Left kidney (tissue), 2 donors: ENCODE results near the gene GANAB. TPM values are rescaled to one million over a fixed set of nuclear protein-coding genes. Genes with fewer than 3 reads are reported as not detected.
A peak's percentile ranks its signal among the peaks of the same experiment; 100 is the strongest.
"Not testable (repeated sequence)": the region's sequence is repeated elsewhere in the genome, so short reads cannot be mapped to it uniquely, and the experiment has no call there.

Experiments
- DNase-seq: peaks from one replicate; pipeline ENCODE4 v3.0.0-alpha.2; 2013
- polyA plus RNA-seq: library from polyadenylated mRNA; unstranded; fragments of 120-200 nt; gene quantifications from one replicate; pipeline ENCODE4 v1.2.1, GENCODE V29; 2013; ENCODE audit not compliant: insufficient read length

GANAB gene
- polyA plus RNA-seq, 1 donor = 395 TPM

GRCh38 chr11:62602141-62603071, 44.0 kb downstream of the GANAB start:
- DNase-seq = peak; percentile 53

- DNase-seq = peak; percentile 97
Measured at GRCh38 chr11:62601372-62602140, 44.9 kb downstream of the GANAB start, which contains the start of gene MTA2. TSS of gene MTA2 (minus strand) at chr11:62601865. CDS start at chr11:62601450, 415 bp downstream.

GRCh38 chr11:62601122-62601371, 45.4 kb downstream of the GANAB start:
- no peak for DNase-seq

GRCh38 chr11:62600367-62601121, 45.9 kb downstream of the GANAB start:
- no peak for DNase-seq

- no peak for DNase-seq
Measured at GRCh38 chr11:62599901-62600300, 46.5 kb downstream of the GANAB start.

GRCh38 chr11:62599069-62599696, 47.2 kb downstream of the GANAB start:
- peak; percentile 92 for DNase-seq

- DNase-seq = no peak
Measured at GRCh38 chr11:62595124-62595523, 51.3 kb downstream of the GANAB start.

- DNase-seq = peak; percentile 55
Measured at GRCh38 chr11:62593434-62594044, 52.9 kb downstream of the GANAB start.

- DNase-seq = no peak
Measured at GRCh38 chr11:62592989-62593421, 53.4 kb downstream of the GANAB start.

GRCh38 chr11:62592146-62592815, 54.1 kb downstream of the GANAB start:
- DNase-seq = no peak

GRCh38 chr11:62591448-62592145, 54.8 kb downstream of the GANAB start, which contains the start of gene TUT1:
TSS of gene TUT1 (minus strand) at chr11:62591523. CDS start at chr11:62591485, 38 bp downstream.
- DNase-seq = peak; percentile 99

GRCh38 chr11:62588966-62589637, 57.3 kb downstream of the GANAB start:
- no peak for DNase-seq

- not testable (repeated sequence) for DNase-seq
Measured at GRCh38 chr11:62585356-62585755, 61.1 kb downstream of the GANAB start.

- DNase-seq = not testable (repeated sequence)
Measured at GRCh38 chr11:62581735-62582134, 64.7 kb downstream of the GANAB start.

GRCh38 chr11:62580959-62581715, 65.3 kb downstream of the GANAB start:
- no peak for DNase-seq

- DNase-seq = no peak
Measured at GRCh38 chr11:62579252-62579651, 67.2 kb downstream of the GANAB start.

- no peak for DNase-seq
Measured at GRCh38 chr11:62578541-62578940, 67.9 kb downstream of the GANAB start.

- DNase-seq = no peak
Measured at GRCh38 chr11:62577046-62577714, 69.2 kb downstream of the GANAB start.
